Liver (tissue), 9 donors: ENCODE data around the gene SREBF1. TPM values are rescaled to one million over a fixed set of nuclear protein-coding genes. Genes with fewer than 3 reads are reported as not detected.

Experiments
- DNase-seq: peaks from one replicate; pipeline ENCODE4 v3.0.0-alpha.2; 2017; ENCODE audit warnings: low spot score
- H3K27ac ChIP-seq, 2 donors: one replicate each; pipeline ENCODE4 v1.7.0; 2013; ENCODE audit warnings: inconsistent platforms in 2 of 2, low read length in 2 of 2, control low read depth in 1 of 2, low read depth in 1 of 2, mild to moderate bottlenecking in 1 of 2
- H3K27me3 ChIP-seq, 4 donors: one replicate each; pipeline versions ENCODE4 v1.6.1 to v1.7.0; 2013; ENCODE audit warnings: low read length in 3 of 4, inconsistent platforms in 1 of 4, mild to moderate bottlenecking in 1 of 4, moderate library complexity in 1 of 4; ENCODE audit not compliant: control insufficient read depth in 4 of 4, insufficient read depth in 4 of 4
- H3K36me3 ChIP-seq, 4 donors: one replicate each; pipeline versions ENCODE4 v1.6.1 to v1.7.0; 2013; ENCODE audit warnings: low read length in 3 of 4, mild to moderate bottlenecking in 3 of 4, low read depth in 1 of 4, moderate library complexity in 1 of 4; ENCODE audit not compliant: control insufficient read depth in 4 of 4, insufficient read depth in 3 of 4
- H3K4me1 ChIP-seq, 4 donors: one replicate each; pipeline versions ENCODE4 v1.6.1 to v1.7.0; 2013; ENCODE audit warnings: low read length in 3 of 4, mild to moderate bottlenecking in 3 of 4, moderate library complexity in 1 of 4; ENCODE audit not compliant: control insufficient read depth in 4 of 4, insufficient read depth in 4 of 4
- H3K4me3 ChIP-seq, 3 donors: one replicate each; pipeline versions ENCODE4 v1.6.1 to v1.7.0; 2013; ENCODE audit warnings: low read length in 3 of 3, control low read depth in 1 of 3, low read depth in 1 of 3, mild to moderate bottlenecking in 1 of 3
- H3K9ac ChIP-seq, 2 donors: one replicate each; pipeline ENCODE4 v1.7.0; 2013; ENCODE audit warnings: low read length in 2 of 2, mild to moderate bottlenecking in 2 of 2, moderate library complexity in 2 of 2, control low read depth in 1 of 2, low read depth in 1 of 2
- H3K9me3 ChIP-seq, 4 donors: one replicate each; pipeline versions ENCODE4 v1.6.1 to v1.7.0; 2013; ENCODE audit warnings: low read length in 3 of 4; ENCODE audit not compliant: control insufficient read depth in 4 of 4
- EGR1 ChIP-seq, 2 donors: IDR thresholded peaks; 2 replicates each; pipeline ENCODE4 v1.6.1; 2016 to 2018; ENCODE audit warnings: antibody characterized with exemption in 2 of 2, low read depth in 2 of 2
- HNF4G ChIP-seq: IDR thresholded peaks from 2 replicates; pipeline ENCODE4 v1.6.1; 2016; ENCODE audit warnings: antibody characterized with exemption
- JUND ChIP-seq, 2 donors: IDR thresholded peaks; 2 replicates each; pipeline ENCODE4 v1.6.1; 2016; ENCODE audit warnings: antibody characterized with exemption in 2 of 2
- MAX ChIP-seq: IDR thresholded peaks from 2 replicates; pipeline ENCODE4 v1.6.1; 2016; ENCODE audit warnings: antibody characterized with exemption
- NR2F2 ChIP-seq: IDR thresholded peaks from 2 replicates; pipeline ENCODE4 v1.6.1; 2016; ENCODE audit warnings: antibody characterized with exemption
- RAD21 ChIP-seq, 2 donors: IDR thresholded peaks; 2 replicates each; pipeline ENCODE4 v1.6.1; 2016; ENCODE audit warnings: antibody characterized with exemption in 2 of 2, mild to moderate bottlenecking in 2 of 2
- REST ChIP-seq: IDR thresholded peaks from 2 replicates; pipeline ENCODE4 v1.6.1; 2016; ENCODE audit warnings: antibody characterized with exemption, mild to moderate bottlenecking
- RXRA ChIP-seq, 2 donors: IDR thresholded peaks; 2 replicates each; pipeline ENCODE4 v1.6.1; 2017 to 2018; ENCODE audit warnings: antibody characterized with exemption in 2 of 2, mild to moderate bottlenecking in 1 of 2
- YY1 ChIP-seq: IDR thresholded peaks from 2 replicates; pipeline ENCODE4 v1.6.1; 2016; ENCODE audit warnings: antibody characterized with exemption, mild to moderate bottlenecking
- ZBTB33 ChIP-seq: IDR thresholded peaks from 2 replicates; pipeline ENCODE4 v1.6.1; 2016; ENCODE audit warnings: antibody characterized with exemption
- WGBS: extraction: QIAGEN DNeasy Blood & Tissue Kit; methylation state at CpG from one replicate; pipeline ENCODE4 v1.1.7; 2013; 5-methylcytosine and 5-hydroxymethylcytosine counted together
- polyA plus RNA-seq, 2 donors: library from polyadenylated mRNA; stranded (reverse) in 1 of 2; unstranded in 1 of 2; fragments of 200-250 nt in 1 of 2; fragments of >200 nt in 1 of 2; fragmentation: Nextera tagmentation in 1 of 2; extraction: Ambion mirVana in 1 of 2; gene quantifications; one replicate each; pipeline versions ENCODE4 v1.2.1 to v1.2.3, GENCODE V29; 2013 to 2015
- total RNA-seq, 2 donors: library from RNA; depleted of rRNA; stranded (reverse); fragments of >200 nt; gene quantifications; one replicate each; pipeline ENCODE4 v1.2.3, GENCODE V29; 2014
- donor health status: healthy.
- donor health status: healthy.
- donor health status: healthy.
- donor health status: healthy.
- donor health status: healthy.

Gene SREBF1
- total and polyA plus RNA-seq, 4 donors, result 66.8 to 133 (median 101) TPM

DNA sequence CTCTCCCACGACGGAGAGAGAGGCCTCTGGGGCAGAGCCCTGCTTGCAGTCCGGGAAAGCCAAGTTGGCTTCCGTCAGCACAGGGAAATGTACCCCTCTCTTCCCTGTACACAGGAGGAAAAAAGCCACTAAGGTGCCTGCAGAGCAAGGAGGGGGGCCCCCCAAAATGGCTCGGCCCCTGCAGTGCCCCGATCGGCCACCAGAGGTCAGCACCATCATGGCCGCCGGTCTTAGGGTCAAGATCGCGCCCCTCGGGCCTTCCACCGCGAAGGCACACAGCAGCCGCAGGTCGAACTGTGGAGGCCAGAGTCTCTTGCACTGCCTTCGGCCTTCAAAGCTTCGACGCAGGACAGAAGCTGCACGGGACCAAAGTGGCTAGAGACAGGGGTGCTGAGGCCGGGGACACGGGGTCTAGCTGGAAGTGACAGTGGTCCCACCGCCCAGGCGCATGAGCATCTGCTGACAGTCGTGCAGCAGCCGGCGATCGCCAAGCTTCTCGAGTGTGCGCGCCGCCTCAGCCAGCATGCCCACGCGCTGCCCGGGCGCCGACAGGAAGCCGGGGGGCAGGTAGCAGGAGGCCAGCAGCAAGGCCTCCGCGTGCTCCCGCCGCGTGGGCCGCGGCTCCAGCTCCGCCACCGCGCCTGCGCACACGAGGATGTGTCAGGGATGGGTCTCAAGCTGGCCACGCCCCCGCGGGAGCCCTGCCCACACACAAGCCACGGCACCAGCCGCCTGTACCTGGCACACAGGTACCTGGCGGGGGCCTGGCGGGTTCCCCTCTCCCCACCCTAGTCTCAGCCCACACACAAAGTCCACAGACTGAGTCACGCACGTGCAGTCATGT, 24.4 kb downstream of the SREBF1 start (continued):
- TF ChIP-seq REST, result no peak
- TF ChIP-seq EGR1 (IDR thresholded peaks at IDR 0.05; ENCODE audit: low read depth in 2 of 2), result no peak
- no peak for TF ChIP-seq ZBTB33
- TF ChIP-seq JUND (IDR thresholded peaks at IDR 0.05), result no peak
- peak; percentile 89 to 90 for TF ChIP-seq RAD21 (IDR thresholded peaks at IDR 0.05)

DNA sequence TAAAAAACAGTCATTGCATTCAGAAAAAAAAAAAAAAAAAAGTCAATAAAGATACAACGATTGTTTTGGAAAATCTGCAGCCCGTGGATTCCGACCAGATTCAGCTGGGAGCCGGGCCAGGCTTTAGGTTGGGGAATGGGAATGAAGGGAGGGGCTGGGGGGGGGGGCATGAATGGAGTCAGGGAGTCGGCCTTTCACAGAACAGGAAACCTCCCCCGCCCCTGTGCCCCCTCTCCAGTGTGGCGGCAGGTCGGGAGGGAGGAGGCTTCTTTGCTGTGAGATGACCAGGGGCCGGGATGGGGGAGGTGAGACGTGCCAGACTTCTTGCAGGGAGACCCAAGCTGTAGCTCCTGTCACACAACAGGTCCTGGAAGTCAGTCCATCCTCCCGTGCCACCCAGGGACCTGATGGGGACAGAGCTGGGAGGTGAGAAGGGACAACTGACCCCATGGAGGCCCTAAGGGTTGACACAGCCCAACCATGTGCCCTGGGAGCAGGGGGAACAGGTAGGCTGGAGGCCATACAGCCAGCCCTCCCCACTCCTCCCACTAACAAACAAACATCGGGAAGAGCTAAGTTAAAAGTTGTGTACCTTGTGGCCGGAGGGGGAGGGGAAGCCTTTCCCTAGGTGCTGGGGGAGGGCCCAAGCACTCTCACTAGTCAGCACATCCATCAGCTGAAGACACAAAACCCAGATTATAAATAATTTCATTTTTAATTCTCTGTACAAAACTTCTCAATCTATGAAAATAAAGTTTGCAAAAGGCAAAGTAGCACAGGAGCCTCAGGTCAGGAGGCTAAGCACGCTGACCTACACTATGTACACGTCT, 25.2 kb downstream of the SREBF1 start:
- WGBS, result 27% methylated on average over 15 of the region's 15 CpGs

More for the DNA sequence above, 25.2 kb downstream of the SREBF1 start:
- H3K36me3 ChIP-seq, result peaks cover 6 to 19% (median 13%) of the 10 kb centered on the region in 4 donors
- H3K4me3 ChIP-seq, result no peak overlapping the region
- peak; percentile 55 for DNase-seq
- H3K9me3 ChIP-seq, result no peaks in the 10 kb centered on the region
- H3K9ac ChIP-seq, result peak overlapping the region in 1 of 2 donors; percentile 21
- no peaks in the 10 kb centered on the region for H3K27me3 ChIP-seq
- TF ChIP-seq RAD21 (IDR thresholded peaks at IDR 0.05), result no peak
- TF ChIP-seq RXRA (IDR thresholded peaks at IDR 0.05), result no peak
- TF ChIP-seq HNF4G, result no peak
- no peak for TF ChIP-seq ZBTB33
- no peak for TF ChIP-seq JUND (IDR thresholded peaks at IDR 0.05)
- TF ChIP-seq MAX, result no peak
- no peak for TF ChIP-seq YY1
- TF ChIP-seq NR2F2, result no peak
- peak overlapping the region; percentile 52 to 64 for H3K27ac ChIP-seq
- peaks cover 21 to 76% (median 45%) of the 10 kb centered on the region in 4 donors for H3K4me1 ChIP-seq
